CD14-positive monocyte (primary cell): ENCODE measurements around the gene HS3ST3B1. TPM values are rescaled to one million over a fixed set of nuclear protein-coding genes. Genes with fewer than 3 reads are reported as not detected.

Experiments used
- DNase-seq, 3 donors: peaks; one replicate each; pipeline ENCODE4 v3.0.0-alpha.2; 2011 to 2022
- H2AFZ ChIP-seq: 2 replicates; pipeline ENCODE4 v1.6.0; 2012; ENCODE audit warnings: mild to moderate bottlenecking, low read depth, low read length, inconsistent platforms; ENCODE audit not compliant: insufficient read depth, poor library complexity, severe bottlenecking
- H3K27ac ChIP-seq, 2 donors: 1 replicate in 1 of 2; 2 replicates in 1 of 2; pipeline ENCODE4 v1.5.1; 2012 to 2013; ENCODE audit warnings: low read length in 2 of 2, control low read depth in 1 of 2, inconsistent platforms in 1 of 2, low read depth in 1 of 2, mild to moderate bottlenecking in 1 of 2
- H3K27me3 ChIP-seq, 2 donors: one replicate each; pipeline versions ENCODE4 v1.6.0 to v1.6.1; 2011 to 2013; ENCODE audit warnings: low read length in 2 of 2; ENCODE audit not compliant: control insufficient read depth in 2 of 2, insufficient read depth in 2 of 2
- H3K36me3 ChIP-seq, 2 donors: replicated peaks in 1 of 2; 1 replicate in 1 of 2; 2 replicates in 1 of 2; pipeline versions ENCODE4 v1.5.1 to v1.6.1; 2012 to 2013; ENCODE audit warnings: low read length in 2 of 2, control low read depth in 1 of 2, inconsistent platforms in 1 of 2, mild to moderate bottlenecking in 1 of 2; ENCODE audit not compliant: insufficient read depth in 2 of 2, control insufficient read depth in 1 of 2
- H3K4me1 ChIP-seq, 2 donors: 1 replicate in 1 of 2; 2 replicates in 1 of 2; pipeline versions ENCODE4 v1.5.1 to v1.6.1; 2012 to 2013; ENCODE audit warnings: low read length in 2 of 2, control low read depth in 1 of 2, inconsistent platforms in 1 of 2, mild to moderate bottlenecking in 1 of 2, moderate library complexity in 1 of 2; ENCODE audit not compliant: insufficient read depth in 2 of 2, control insufficient read depth in 1 of 2
- H3K4me2 ChIP-seq: replicated peaks from 2 replicates; pipeline ENCODE3; 2012; ENCODE audit warnings: low read length, moderate library complexity, mild to moderate bottlenecking; ENCODE audit not compliant: poor library complexity, severe bottlenecking; ENCODE audit errors: extremely low read depth
- H3K4me3 ChIP-seq, 3 experiments: fragments of 200-600 bp in 1 of 3; sonication (generic) in 1 of 3; replicated peaks in 1 of 3; 1 replicate in 2 of 3; 2 replicates in 1 of 3; pipeline ENCODE4 v1.5.1; 2011 to 2013; ENCODE audit warnings: low read length in 3 of 3, mild to moderate bottlenecking in 3 of 3, control low read depth in 2 of 3, low read depth in 2 of 3, inconsistent platforms in 1 of 3, moderate library complexity in 1 of 3
- H3K79me2 ChIP-seq: 2 replicates; pipeline ENCODE4 v1.6.0; 2012; ENCODE audit warnings: mild to moderate bottlenecking, control low read depth, inconsistent platforms, low read length, moderate library complexity; ENCODE audit not compliant: insufficient read depth
- H3K9ac ChIP-seq: 2 replicates; pipeline ENCODE4 v1.6.0; 2017; ENCODE audit warnings: low read length, mild to moderate bottlenecking; ENCODE audit not compliant: insufficient read depth, poor library complexity, severe bottlenecking
- H3K9me3 ChIP-seq, 2 donors: replicated peaks in 1 of 2; 1 replicate in 1 of 2; 2 replicates in 1 of 2; pipeline versions ENCODE4 v1.5.1 to v1.6.1; 2012 to 2013; ENCODE audit warnings: low read length in 2 of 2, control low read depth in 1 of 2; ENCODE audit not compliant: control insufficient read depth in 1 of 2, insufficient read depth in 1 of 2
- H4K20me1 ChIP-seq: 2 replicates; pipeline ENCODE4 v1.6.0; 2012; ENCODE audit warnings: mild to moderate bottlenecking, low read length, control low read depth, moderate library complexity; ENCODE audit not compliant: insufficient read depth
- H3K27ac Mint-ChIP-seq, 7 donors: one replicate each; pipeline ENCODE4 v1.8.0; 2020; ENCODE audit warnings: mild to moderate bottlenecking in 7 of 7, mixed read lengths in 7 of 7, moderate library complexity in 6 of 7, inconsistent platforms in 2 of 7
- H3K27me3 Mint-ChIP-seq, 3 donors: one replicate each; pipeline ENCODE4 v1.8.0; 2021 to 2022; ENCODE audit warnings: low read depth in 3 of 3, mild to moderate bottlenecking in 3 of 3, mixed read lengths in 3 of 3, moderate library complexity in 3 of 3, inconsistent platforms in 1 of 3
- H3K36me3 Mint-ChIP-seq, 2 donors: one replicate each; pipeline ENCODE4 v1.8.0; 2020; ENCODE audit warnings: mixed read lengths in 2 of 2, inconsistent platforms in 1 of 2, mild to moderate bottlenecking in 1 of 2
- H3K4me1 Mint-ChIP-seq: one replicate; pipeline ENCODE4 v1.8.0; 2020; ENCODE audit warnings: mild to moderate bottlenecking, mixed read lengths
- H3K4me3 Mint-ChIP-seq, 2 donors: one replicate each; pipeline ENCODE4 v1.8.0; 2020; ENCODE audit warnings: mild to moderate bottlenecking in 2 of 2, mixed read lengths in 2 of 2, moderate library complexity in 1 of 2
- H3K9me3 Mint-ChIP-seq, 7 donors: one replicate each; pipeline ENCODE4 v1.8.0; 2020 to 2022; ENCODE audit warnings: mixed read lengths in 7 of 7, mild to moderate bottlenecking in 6 of 7, moderate library complexity in 6 of 7, inconsistent platforms in 2 of 7
- CTCF ChIP-seq: fragments of 200-600 bp; IDR thresholded peaks from one replicate; pipeline ENCODE4 v1.8.0; 2022; ENCODE audit warnings: antibody characterized with exemption, mild to moderate bottlenecking
- WGBS: methylation state at CpG from one replicate; pipeline ENCODE4 v1.1.5; 2013; ENCODE audit warnings: missing lambda C conversion rate; ENCODE audit not compliant: insufficient coverage; 5-methylcytosine and 5-hydroxymethylcytosine counted together
- intact Hi-C, 2 donors: fragments of 100-400 bp; cut with micrococcal nuclease; formaldehyde crosslinking; loops; one replicate each; pipeline versions ENCODE4 v1.15.0 to v1.15.1; 2023
- polyA plus RNA-seq, 3 donors: library from polyadenylated mRNA; depleted of rRNA in 1 of 3; unstranded in 2 of 3; stranded (reverse) in 1 of 3; fragments of 300-500 nt in 2 of 3; fragments of >200 nt in 1 of 3; fragmentation: Illumina TruSeq in 2 of 3; gene quantifications; 1 replicate in 2 of 3; 2 replicates in 1 of 3; pipeline ENCODE4 v1.2.3, GENCODE V29; 2012 to 2021

HS3ST3B1 gene
- polyA plus RNA-seq, 3 donors: 0.09 to 0.73 (median 0.32) TPM

- intact Hi-C loops: loop anchor here (5.0 to 10.0 kb wide), 11 partner anchors 61 to 964 kb away; partner anchors contain the start of gene COX10 (in 2 of the 2)
- Mint-ChIP-seq H3K27me3 (peaks cover 65 to 78% (median 78%) of the 10 kb centered on the region in 3 donors), H3K4me1 (peaks cover 67% of the 10 kb centered on the region), H3K9me3 (peaks cover 0 to 39% (median 26%) of the 10 kb centered on the region in 7 donors), H3K36me3 (peaks cover 7 to 18% of the 10 kb centered on the region in 2 donors), H3K27ac (peak overlapping the region; percentile 37 to 89 (median 78)), H3K4me3 (peak overlapping the region; percentile 95)
- under 1% methylated on average over 90 of the region's 90 CpGs for WGBS
- peaks cover 5 to 25% of the 10 kb centered on the region in 2 donors for H3K9me3 ChIP-seq
- DNase-seq: peak in 2 of 3 donors; percentile 25 to 48
- H3K4me1 ChIP-seq: peaks cover 56 to 69% of the 10 kb centered on the region in 2 donors
- H3K4me3 ChIP-seq: peak overlapping the region; percentile 34 to 73 (median 54)
- peak overlapping the region; percentile 86 for H2AFZ ChIP-seq
- H3K4me2 ChIP-seq: peak overlapping the region; percentile 82
- TF ChIP-seq CTCF: peak; percentile 15
- H3K36me3 ChIP-seq: no peaks in the 10 kb centered on the region
- H3K27me3 ChIP-seq: peaks cover 43 to 67% of the 10 kb centered on the region in 2 donors
- H3K9ac ChIP-seq: peak overlapping the region; percentile 56
- peaks cover 8% of the 10 kb centered on the region for H4K20me1 ChIP-seq
- no peak overlapping the region for H3K27ac ChIP-seq
- peaks cover 15% of the 10 kb centered on the region for H3K79me2 ChIP-seq
These were observed 604 bp downstream of the HS3ST3B1 start for GRCh38 chr17:14301279-14302090.

DNA sequence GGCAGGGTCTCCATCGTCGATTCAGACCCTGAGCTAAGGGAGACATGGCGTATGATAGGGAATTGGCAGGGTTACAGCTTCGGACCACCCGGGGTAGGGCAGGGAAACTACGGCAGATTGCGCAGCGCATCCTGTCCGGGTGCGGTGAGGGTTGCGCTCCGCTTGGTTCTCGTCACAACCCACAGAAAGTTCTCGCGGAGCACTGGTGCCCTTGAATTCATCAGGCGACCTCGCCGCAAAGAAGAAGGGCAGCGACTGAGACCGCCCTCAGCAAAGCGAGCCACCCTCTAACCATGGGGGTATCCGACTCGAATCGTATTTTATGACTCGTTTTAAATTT is 1.2 kb downstream of the HS3ST3B1 start:
- Histone ChIP-seq H3K27ac (peak overlapping the region in 1 of 2 donors; percentile 29), H3K9ac (peak overlapping the region; percentile 56), H3K9me3 (peaks cover 5 to 19% of the 10 kb centered on the region in 2 donors), H4K20me1 (peaks cover 8% of the 10 kb centered on the region), H2AFZ (peak overlapping the region; percentile 86), H3K4me2 (peak overlapping the region; percentile 82), H3K79me2 (peaks cover 15% of the 10 kb centered on the region), H3K4me3 (peak overlapping the region; percentile 34 to 73 (median 54)), H3K4me1 (peaks cover 53 to 66% of the 10 kb centered on the region in 2 donors), H3K27me3 (peaks cover 38 to 65% of the 10 kb centered on the region in 2 donors), H3K36me3 (no peaks in the 10 kb centered on the region)
- Mint-ChIP-seq H3K9me3 (peaks cover 0 to 39% (median 26%) of the 10 kb centered on the region in 7 donors), H3K4me3 (peak overlapping the region; percentile 95), H3K36me3 (peaks cover 4 to 15% of the 10 kb centered on the region in 2 donors), H3K27me3 (peaks cover 59 to 75% (median 73%) of the 10 kb centered on the region in 3 donors), H3K4me1 (peaks cover 61% of the 10 kb centered on the region), H3K27ac (peak overlapping the region; percentile 4 to 89 (median 69))
- intact Hi-C loops: loop anchor here (5.0 to 10.0 kb wide), 11 partner anchors 60 to 965 kb away; partner anchors contain the start of gene COX10 (in 2 of the 2)
- TF ChIP-seq CTCF: no peak
- peak; percentile 34 to 60 (median 52) for DNase-seq
- 1% methylated on average over 24 of the region's 25 CpGs for WGBS
